GM19324 (cell line): ENCODE results near the gene EDARADD.
"Not testable (repeated sequence)": the region's sequence is repeated elsewhere in the genome, so short reads cannot be mapped to it uniquely, and the experiment has no call there.

Experiments
- ATAC-seq: cut with Tn5 transposase; IDR thresholded peaks from one replicate; pipeline ENCODE4 v1.9.1; 2021; ENCODE audit warnings: mild to moderate bottlenecking, moderate library complexity; ENCODE audit not compliant: unreplicated experiment, low FRiP score

Gene EDARADD

GRCh38 chr1:236426215-236426614, 32.1 kb downstream of the EDARADD start:
- no peak for ATAC-seq

- no peak for ATAC-seq
Observed at GRCh38 chr1:236429715-236430274, 35.7 kb downstream of the EDARADD start.

- no peak for ATAC-seq
Observed at GRCh38 chr1:236433819-236434315, 39.8 kb downstream of the EDARADD start.

- ATAC-seq = no peak
Observed at GRCh38 chr1:236438614-236439013, 44.5 kb downstream of the EDARADD start.

GRCh38 chr1:236440373-236440772, 46.3 kb downstream of the EDARADD start:
- ATAC-seq = no peak

GRCh38 chr1:236450779-236451178, 56.7 kb downstream of the EDARADD start:
- no peak for ATAC-seq

- no peak for ATAC-seq
Observed at GRCh38 chr1:236451796-236452373, 57.8 kb downstream of the EDARADD start.

GRCh38 chr1:236455243-236455642, 61.2 kb downstream of the EDARADD start:
- no peak for ATAC-seq

- no peak for ATAC-seq
Observed at GRCh38 chr1:236457775-236458174, 63.7 kb downstream of the EDARADD start.

GRCh38 chr1:236458996-236459395, 64.9 kb downstream of the EDARADD start:
- no peak for ATAC-seq

GRCh38 chr1:236460103-236460502, 66.0 kb downstream of the EDARADD start:
- ATAC-seq = no peak

GRCh38 chr1:236464197-236464596, 70.1 kb downstream of the EDARADD start:
- not testable (repeated sequence) for ATAC-seq

- ATAC-seq = peak; percentile 35
Observed at GRCh38 chr1:236465231-236465958, 71.3 kb downstream of the EDARADD start.

GRCh38 chr1:236465959-236466303, 71.8 kb downstream of the EDARADD start:
- peak; percentile 84 for ATAC-seq

GRCh38 chr1:236467327-236467641, 73.2 kb downstream of the EDARADD start:
- ATAC-seq = no peak

- no peak for ATAC-seq
Observed at GRCh38 chr1:236468625-236469024, 74.5 kb downstream of the EDARADD start.

GRCh38 chr1:236469466-236469865, 75.4 kb downstream of the EDARADD start:
- ATAC-seq = no peak

- ATAC-seq = no peak
Observed at GRCh38 chr1:236471096-236471495, 77.0 kb downstream of the EDARADD start.

- no peak for ATAC-seq
Observed at GRCh38 chr1:236471653-236472052, 77.6 kb downstream of the EDARADD start.

GRCh38 chr1:236472850-236473788, 79.0 kb downstream of the EDARADD start:
- ATAC-seq = no peak

- no peak for ATAC-seq
Observed at GRCh38 chr1:236476019-236476418, 81.9 kb downstream of the EDARADD start.
